ENCODE data around the gene ADAMTS13. TPM values are rescaled to one million over a fixed set of nuclear protein-coding genes. Genes with fewer than 3 reads are reported as not detected.

Gene ADAMTS13
- total and polyA plus RNA-seq, 2 donors (not counting 3 experiments of a cell fraction or from before 2014, with no cell fraction given): 1.5 to 2.5 TPM

- peaks cover 0 to 3% of the 10 kb centered on the region in 2 experiments for H3K27me3 ChIP-seq (ENCODE audit: control insufficient read depth in 2 of 2, insufficient read depth in 2 of 2, low read length in 2 of 2)
- no peak for TF ChIP-seq MAX (IDR thresholded peaks at IDR 0.05; ENCODE audit: insufficient read depth, insufficient read length)
- TF ChIP-seq FOS (IDR thresholded peaks at IDR 0.05; ENCODE audit: borderline replicate concordance, insufficient read depth, low read length): no peak
- TF ChIP-seq JUN (IDR thresholded peaks at IDR 0.05; ENCODE audit: borderline replicate concordance, insufficient read depth, insufficient read length, low read depth): no peak
- no peak for TF ChIP-seq MYC (IDR thresholded peaks at IDR 0.05; ENCODE audit: low read depth, low read length)
- TF ChIP-seq GATA2 (IDR thresholded peaks at IDR 0.05; ENCODE audit: insufficient read depth, insufficient read length, low read depth, low read length): no peak
- no peak for TF ChIP-seq POLR2A (IDR thresholded peaks at IDR 0.05; ENCODE audit: low read depth, low read length)
- H3K9ac ChIP-seq (replicated peaks; ENCODE audit: extremely low read depth, insufficient read depth, low read length): no peak overlapping the region
- no peaks in the 10 kb centered on the region for H3K4me1 ChIP-seq (ENCODE audit: control insufficient read depth, extremely low read depth, insufficient read depth, low read length)
- H3K36me3 ChIP-seq (ENCODE audit: control insufficient read depth in 2 of 2, extremely low read depth in 1 of 2, insufficient read depth in 2 of 2, low read length in 2 of 2): peaks cover 0 to 2% of the 10 kb centered on the region in 2 experiments
- no peak overlapping the region for H3K27ac ChIP-seq (ENCODE audit: insufficient read depth, low read depth, low read length)
- intact Hi-C loops (cut with micrococcal nuclease) (loop anchor here (2.0 kb wide), 2 partner anchors 21 to 89 kb away; partner anchors contain the start of genes STKLD1 and SURF4), dilution Hi-C loops (cut with MboI; ENCODE audit: extremely low pct_ligation_motif_present, low sequenced_read_pairs) (no loop called here)
- no peaks in the 10 kb centered on the region for H4K20me1 ChIP-seq (replicated peaks; ENCODE audit: control insufficient read depth, extremely low read depth, insufficient read depth, low read length)
- POLR2A ChIA-PET: no interaction called here
- no peak overlapping the region for H2AFZ ChIP-seq (ENCODE audit: low read depth, low read length)
- no peak for DNase-seq (ENCODE audit: low read depth, low spot score)
- no peaks in the 10 kb centered on the region for H3K9me3 ChIP-seq (replicated peaks; ENCODE audit: control insufficient read depth, insufficient read depth, low read length)
- no peak overlapping the region for H3K4me2 ChIP-seq (ENCODE audit: insufficient read depth, low read length)
- BruUV-seq (replicated peaks): no TSS peak
- FAIRE-seq: no peak
- no peaks in the 10 kb centered on the region for H3K9me1 ChIP-seq (replicated peaks; ENCODE audit: control insufficient read depth, extremely low read depth, insufficient read depth, low read length)
- H3K4me3 ChIP-seq (replicated peaks in 1 of 3; ENCODE audit: insufficient read depth in 1 of 3, low read depth in 1 of 3, low read length in 3 of 3): no peak overlapping the region
- no peaks in the 10 kb centered on the region for H3K79me2 ChIP-seq (ENCODE audit: control insufficient read depth, insufficient read depth, low read length)
- CTCF ChIA-PET: interaction anchor here (1.0 kb wide), 1 partner anchor 89 kb away, joined by 4 read pairs; no protein-coding TSS in a partner anchor
Measured at GRCh38 chr9:133397895-133398294, 24.3 kb upstream of the ADAMTS13 start.

- no peaks in the 10 kb centered on the region for H3K4me1 ChIP-seq (ENCODE audit: control insufficient read depth, extremely low read depth, insufficient read depth, low read length)
- no peak overlapping the region for H3K9ac ChIP-seq (replicated peaks; ENCODE audit: extremely low read depth, insufficient read depth, low read length)
- no peaks in the 10 kb centered on the region for H3K79me2 ChIP-seq (ENCODE audit: control insufficient read depth, insufficient read depth, low read length)
- ChIA-PET POLR2A (no interaction called here), CTCF (no interaction called here)
- H3K4me3 ChIP-seq (replicated peaks in 1 of 3; ENCODE audit: insufficient read depth in 1 of 3, low read depth in 1 of 3, low read length in 3 of 3): no peak overlapping the region
- FAIRE-seq: no peak
- BruUV-seq (replicated peaks): no TSS peak
- H4K20me1 ChIP-seq (replicated peaks; ENCODE audit: control insufficient read depth, extremely low read depth, insufficient read depth, low read length): no peaks in the 10 kb centered on the region
- no peak overlapping the region for H3K4me2 ChIP-seq (ENCODE audit: insufficient read depth, low read length)
- intact Hi-C loops (cut with micrococcal nuclease): no loop called here
- dilution Hi-C loops (cut with MboI; ENCODE audit: extremely low pct_ligation_motif_present, low sequenced_read_pairs): no loop called here
- peaks cover 0 to 12% of the 10 kb centered on the region in 2 experiments for H3K36me3 ChIP-seq (ENCODE audit: control insufficient read depth in 2 of 2, extremely low read depth in 1 of 2, insufficient read depth in 2 of 2, low read length in 2 of 2)
- no peak overlapping the region for H3K27ac ChIP-seq (ENCODE audit: insufficient read depth, low read depth, low read length)
- TF ChIP-seq CTCF (IDR thresholded peaks at IDR 0.05; ENCODE audit: extremely low read depth in 1 of 2, insufficient read depth in 1 of 2, low read depth in 1 of 2, low read length in 2 of 2) (no peak), POLR2A (IDR thresholded peaks at IDR 0.05; ENCODE audit: low read depth, low read length) (no peak), JUN (IDR thresholded peaks at IDR 0.05; ENCODE audit: borderline replicate concordance, insufficient read depth, insufficient read length, low read depth) (no peak), FOS (IDR thresholded peaks at IDR 0.05; ENCODE audit: borderline replicate concordance, insufficient read depth, low read length) (no peak), POLR2AphosphoS5 (IDR thresholded peaks at IDR 0.05; ENCODE audit: insufficient read depth, low read depth, low read length) (no peak), MAX (IDR thresholded peaks at IDR 0.05; ENCODE audit: insufficient read depth, insufficient read length) (no peak), GATA2 (IDR thresholded peaks at IDR 0.05; ENCODE audit: insufficient read depth, insufficient read length, low read depth, low read length) (no peak), EZH2 (IDR thresholded peaks at IDR 0.05; ENCODE audit: borderline replicate concordance, low read depth, low read length, severe bottlenecking) (no peak), MYC (IDR thresholded peaks at IDR 0.05; ENCODE audit: low read depth, low read length) (no peak)
- no peak overlapping the region for H2AFZ ChIP-seq (ENCODE audit: low read depth, low read length)
- peaks cover 0 to 3% of the 10 kb centered on the region in 2 experiments for H3K27me3 ChIP-seq (ENCODE audit: control insufficient read depth in 2 of 2, insufficient read depth in 2 of 2, low read length in 2 of 2)
- H3K9me1 ChIP-seq (replicated peaks; ENCODE audit: control insufficient read depth, extremely low read depth, insufficient read depth, low read length): no peaks in the 10 kb centered on the region
- no peaks in the 10 kb centered on the region for H3K9me3 ChIP-seq (replicated peaks; ENCODE audit: control insufficient read depth, insufficient read depth, low read length)
- no peak for DNase-seq (ENCODE audit: low read depth, low spot score)
Measured at GRCh38 chr9:133400292-133400691, 21.9 kb upstream of the ADAMTS13 start.

Data from endothelial cell of umbilical vein (primary cell).